ENCODE measurements around the gene CDADC1. TPM values are rescaled to one million over a fixed set of nuclear protein-coding genes. Genes with fewer than 3 reads are reported as not detected.
A peak's percentile ranks its signal among the peaks of the same experiment; 100 is the strongest.
"Not testable (repeated sequence)": the region's sequence is repeated elsewhere in the genome, so short reads cannot be mapped to it uniquely, and the experiment has no call there.

CDADC1 gene
- total and polyA plus RNA-seq, 11 donors: 2.8 to 10.8 (median 10.2) TPM

DNA sequence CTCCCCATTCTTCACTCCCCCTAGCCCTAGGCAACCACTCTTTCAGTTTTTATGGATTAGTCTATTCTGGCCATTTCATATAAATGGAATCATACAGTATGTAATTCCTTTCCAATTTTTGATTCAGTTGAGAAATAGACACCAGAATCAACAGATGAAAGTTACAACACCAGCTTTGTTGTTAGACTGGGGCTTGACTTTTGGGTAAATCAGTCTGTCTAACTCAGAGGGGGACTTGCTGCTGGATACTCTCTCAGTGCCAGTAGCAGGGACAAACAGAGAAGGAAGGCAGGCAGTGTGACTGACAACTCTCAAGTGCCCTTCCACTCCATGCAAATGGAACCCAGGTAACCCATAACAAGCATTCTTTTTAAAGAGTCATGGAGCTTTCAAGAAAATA is 40.7 kb downstream of the CDADC1 start:
- DNase-seq: no peak
- H3K9me3 ChIP-seq: no peaks in the 10 kb centered on the region
- intact Hi-C loops (cut with DNase I): loop anchor here in 1 of 10 donors (10.0 kb wide), 2 partner anchors 174 to 694 kb away; no protein-coding TSS in a partner anchor
- no peak overlapping the region for H3K27ac ChIP-seq
- peaks cover 0 to 36% (median 8%) of the 10 kb centered on the region in 9 donors for H3K36me3 ChIP-seq
- no peaks in the 10 kb centered on the region for H3K27me3 ChIP-seq
- TF ChIP-seq, protein P1, sequence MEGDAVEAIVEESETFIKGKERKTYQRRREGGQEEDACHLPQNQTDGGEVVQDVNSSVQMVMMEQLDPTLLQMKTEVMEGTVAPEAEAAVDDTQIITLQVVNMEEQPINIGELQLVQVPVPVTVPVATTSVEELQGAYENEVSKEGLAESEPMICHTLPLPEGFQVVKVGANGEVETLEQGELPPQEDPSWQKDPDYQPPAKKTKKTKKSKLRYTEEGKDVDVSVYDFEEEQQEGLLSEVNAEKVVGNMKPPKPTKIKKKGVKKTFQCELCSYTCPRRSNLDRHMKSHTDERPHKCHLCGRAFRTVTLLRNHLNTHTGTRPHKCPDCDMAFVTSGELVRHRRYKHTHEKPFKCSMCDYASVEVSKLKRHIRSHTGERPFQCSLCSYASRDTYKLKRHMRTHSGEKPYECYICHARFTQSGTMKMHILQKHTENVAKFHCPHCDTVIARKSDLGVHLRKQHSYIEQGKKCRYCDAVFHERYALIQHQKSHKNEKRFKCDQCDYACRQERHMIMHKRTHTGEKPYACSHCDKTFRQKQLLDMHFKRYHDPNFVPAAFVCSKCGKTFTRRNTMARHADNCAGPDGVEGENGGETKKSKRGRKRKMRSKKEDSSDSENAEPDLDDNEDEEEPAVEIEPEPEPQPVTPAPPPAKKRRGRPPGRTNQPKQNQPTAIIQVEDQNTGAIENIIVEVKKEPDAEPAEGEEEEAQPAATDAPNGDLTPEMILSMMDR (IDR thresholded peaks at IDR 0.05): no peak
- TF ChIP-seq POLR2A (IDR thresholded peaks at IDR 0.05): no peak
- no peak for ATAC-seq
- no peak overlapping the region for H3K4me3 ChIP-seq
- peaks cover 0 to 8% (median 4%) of the 10 kb centered on the region in 12 donors for H3K4me1 ChIP-seq

DNA sequence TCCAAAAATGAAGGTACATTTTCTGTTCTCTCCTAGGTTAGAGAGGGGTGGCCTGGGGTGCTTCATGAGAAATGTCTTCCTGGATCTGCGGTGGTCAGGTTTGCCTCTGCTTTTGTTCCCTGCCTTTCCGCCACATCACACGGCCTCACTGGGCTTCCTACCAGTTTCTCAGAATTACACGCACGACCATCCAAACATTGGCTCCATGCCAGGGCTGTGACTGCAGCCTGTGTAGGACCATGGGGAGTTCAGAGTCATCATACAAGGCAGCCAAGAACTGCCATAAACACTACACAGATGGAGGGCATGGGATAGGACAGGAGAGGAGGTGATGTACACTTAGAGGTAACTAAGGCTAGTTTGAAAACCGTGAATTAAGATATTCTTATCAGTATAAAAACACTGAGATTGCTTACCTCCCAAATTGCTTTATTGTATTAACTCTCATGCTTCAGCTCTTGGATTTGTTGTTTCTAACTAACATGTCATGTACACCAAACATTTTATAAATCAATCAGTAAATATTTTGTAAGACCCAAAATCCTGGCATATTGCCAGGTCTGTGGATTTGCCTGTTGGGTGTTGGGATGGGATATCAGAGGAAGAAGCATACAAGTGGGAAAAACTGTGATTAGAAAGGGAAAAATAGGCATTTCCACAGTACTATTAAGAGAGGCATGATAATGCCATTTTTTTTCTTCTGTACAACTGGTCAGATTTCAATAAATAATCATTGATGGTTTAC is 45.2 kb downstream of the CDADC1 start:
- TF ChIP-seq POLR2A (IDR thresholded peaks at IDR 0.05): no peak
- TF ChIP-seq, protein P1 (IDR thresholded peaks at IDR 0.05): no peak
- intact Hi-C loops (cut with DNase I): no loop called here
- peaks cover 0 to 8% (median 4%) of the 10 kb centered on the region in 12 donors for H3K4me1 ChIP-seq
- WGBS, 4 donors: 15 to 30% (median 21%) methylated on average over 6 of the region's 6 CpGs
- H3K9me3 ChIP-seq: no peaks in the 10 kb centered on the region
- peak in 3 of 4 donors; percentile 73 to 79 (median 77) for ATAC-seq
- H3K36me3 ChIP-seq: peaks cover 0 to 17% (median 5%) of the 10 kb centered on the region in 9 donors
- no peaks in the 10 kb centered on the region for H3K27me3 ChIP-seq
- H3K4me3 ChIP-seq: no peak overlapping the region
- peak; percentile 57 to 75 (median 65) for DNase-seq
- H3K27ac ChIP-seq: peak overlapping the region in 1 of 12 donors; percentile 36

DNA sequence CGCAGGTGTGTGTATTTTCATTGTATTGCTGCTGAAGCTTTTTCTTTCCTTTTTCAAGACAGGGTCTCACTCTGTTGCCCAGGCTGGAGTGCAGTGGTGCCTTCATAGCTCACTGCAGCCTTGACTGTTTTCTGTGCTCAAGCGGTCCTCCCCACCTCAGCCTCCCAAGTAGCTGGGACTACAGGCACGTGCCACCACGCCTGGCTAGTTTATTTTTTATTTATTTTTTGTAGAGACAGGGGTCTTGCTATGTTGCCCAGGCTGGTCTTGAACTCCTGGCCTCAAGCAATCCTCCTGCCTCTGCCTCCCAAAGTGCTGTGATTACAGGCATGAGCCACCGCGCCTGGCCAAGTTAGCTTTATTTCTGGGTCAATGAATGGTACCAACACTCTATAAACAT is 47.0 kb downstream of the CDADC1 start:
- not testable (repeated sequence) for H3K4me3 ChIP-seq, H3K27ac ChIP-seq, H3K4me1 ChIP-seq, H3K9me3 ChIP-seq, DNase-seq, H3K27me3 ChIP-seq, ATAC-seq
- WGBS, 4 donors: 93 to 98% (median 96%) methylated on average over 6 of the region's 6 CpGs
- intact Hi-C loops (cut with DNase I): loop anchor here in 1 of 10 donors (5.0 kb wide), 1 partner anchor 313 kb away; no protein-coding TSS in a partner anchor
- peaks cover 0 to 17% (median 0%) of the 10 kb centered on the region in 9 donors for H3K36me3 ChIP-seq

DNA sequence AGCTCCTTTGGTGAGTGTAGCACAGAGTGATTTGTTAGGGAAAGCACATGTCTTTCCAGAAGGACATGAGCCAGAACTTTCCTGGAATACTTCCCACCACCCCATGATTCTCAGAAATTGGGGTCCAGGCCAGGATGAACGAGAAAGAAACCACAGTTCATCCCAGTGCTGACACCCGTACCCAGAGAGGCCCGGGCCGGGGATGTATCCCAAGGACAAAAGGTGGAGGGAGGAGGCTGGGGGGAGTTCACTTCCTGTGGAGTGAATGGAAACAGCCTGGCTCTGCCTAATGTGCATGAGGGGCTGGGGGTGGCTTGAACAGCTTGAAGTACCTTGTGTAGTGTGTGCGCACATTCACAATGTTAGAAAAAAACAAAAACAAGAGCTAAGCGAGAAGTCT is 47.5 kb downstream of the CDADC1 start:
- H3K36me3 ChIP-seq: peaks cover 0 to 17% (median 0%) of the 10 kb centered on the region in 9 donors
- no peak overlapping the region for H3K27ac ChIP-seq
- H3K27me3 ChIP-seq: no peaks in the 10 kb centered on the region
- ATAC-seq (no peak), DNase-seq (no peak)
- 43 to 74% (median 55%) methylated on average over 6 of the region's 6 CpGs for WGBS, 4 donors
- no peak overlapping the region for H3K4me3 ChIP-seq
- intact Hi-C loops (cut with DNase I): loop anchor here in 1 of 10 donors (5.0 kb wide), 1 partner anchor 312 kb away; no protein-coding TSS in a partner anchor
- TF ChIP-seq, protein P1 (IDR thresholded peaks at IDR 0.05): no peak
- TF ChIP-seq POLR2A (IDR thresholded peaks at IDR 0.05): no peak
- peaks cover 0 to 8% (median 4%) of the 10 kb centered on the region in 12 donors for H3K4me1 ChIP-seq
- H3K9me3 ChIP-seq: no peaks in the 10 kb centered on the region
